Measurements from ENCODE around the gene GGPS1. TPM values are rescaled to one million over a fixed set of nuclear protein-coding genes. Genes with fewer than 3 reads are reported as not detected.

Gene GGPS1
- total RNA-seq, 4 donors from 2014 or later, result 25.7 to 30.5 (median 28.7) TPM

DNA sequence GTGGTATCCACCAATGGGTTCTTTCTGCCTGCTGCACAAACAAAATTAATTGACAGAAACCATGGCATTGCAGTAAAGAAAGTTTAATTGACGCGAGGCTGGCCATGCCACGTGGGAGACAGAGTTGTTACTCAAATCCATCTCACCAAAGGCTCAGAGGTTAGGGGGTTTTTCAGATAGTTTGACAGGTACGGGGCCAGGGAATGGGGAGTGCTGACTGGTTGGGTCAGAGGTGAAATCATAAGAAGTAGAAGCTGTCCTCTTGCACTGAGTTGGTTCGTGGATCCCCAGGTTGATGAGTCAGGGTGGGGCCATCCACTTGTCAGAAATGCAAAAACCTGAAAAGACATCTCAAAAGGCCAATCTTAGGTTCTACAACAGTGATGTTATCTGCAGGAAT, 37.9 kb downstream of the GGPS1 start:
- H3K9me3 ChIP-seq, result no peaks in the 10 kb centered on the region
- 88% methylated on average over 5 of the region's 5 CpGs for WGBS
- TF ChIP-seq POLR2AphosphoS5 (IDR thresholded peaks at IDR 0.05) (no peak), EP300 (IDR thresholded peaks at IDR 0.05) (no peak), POLR2A (IDR thresholded peaks at IDR 0.05; ENCODE audit: low read depth) (no peak)
- TF ChIP-seq, protein P1, sequence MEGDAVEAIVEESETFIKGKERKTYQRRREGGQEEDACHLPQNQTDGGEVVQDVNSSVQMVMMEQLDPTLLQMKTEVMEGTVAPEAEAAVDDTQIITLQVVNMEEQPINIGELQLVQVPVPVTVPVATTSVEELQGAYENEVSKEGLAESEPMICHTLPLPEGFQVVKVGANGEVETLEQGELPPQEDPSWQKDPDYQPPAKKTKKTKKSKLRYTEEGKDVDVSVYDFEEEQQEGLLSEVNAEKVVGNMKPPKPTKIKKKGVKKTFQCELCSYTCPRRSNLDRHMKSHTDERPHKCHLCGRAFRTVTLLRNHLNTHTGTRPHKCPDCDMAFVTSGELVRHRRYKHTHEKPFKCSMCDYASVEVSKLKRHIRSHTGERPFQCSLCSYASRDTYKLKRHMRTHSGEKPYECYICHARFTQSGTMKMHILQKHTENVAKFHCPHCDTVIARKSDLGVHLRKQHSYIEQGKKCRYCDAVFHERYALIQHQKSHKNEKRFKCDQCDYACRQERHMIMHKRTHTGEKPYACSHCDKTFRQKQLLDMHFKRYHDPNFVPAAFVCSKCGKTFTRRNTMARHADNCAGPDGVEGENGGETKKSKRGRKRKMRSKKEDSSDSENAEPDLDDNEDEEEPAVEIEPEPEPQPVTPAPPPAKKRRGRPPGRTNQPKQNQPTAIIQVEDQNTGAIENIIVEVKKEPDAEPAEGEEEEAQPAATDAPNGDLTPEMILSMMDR (IDR thresholded peaks at IDR 0.05), result no peak
- intact Hi-C loops (cut with DNase I), result no loop called here
- no peak overlapping the region for H3K4me3 ChIP-seq
- peak overlapping the region in 1 of 4 donors; percentile 90 for H3K27ac ChIP-seq (replicated peaks in 1 of 4)
- H3K36me3 ChIP-seq, result peaks cover 0 to 4% (median 0%) of the 10 kb centered on the region in 4 donors
- no peak for DNase-seq (ENCODE audit: extremely low spot score)
- H3K27me3 ChIP-seq, result no peaks in the 10 kb centered on the region
- H3K4me1 ChIP-seq, result peaks cover 10 to 20% (median 18%) of the 10 kb centered on the region in 4 donors

DNA sequence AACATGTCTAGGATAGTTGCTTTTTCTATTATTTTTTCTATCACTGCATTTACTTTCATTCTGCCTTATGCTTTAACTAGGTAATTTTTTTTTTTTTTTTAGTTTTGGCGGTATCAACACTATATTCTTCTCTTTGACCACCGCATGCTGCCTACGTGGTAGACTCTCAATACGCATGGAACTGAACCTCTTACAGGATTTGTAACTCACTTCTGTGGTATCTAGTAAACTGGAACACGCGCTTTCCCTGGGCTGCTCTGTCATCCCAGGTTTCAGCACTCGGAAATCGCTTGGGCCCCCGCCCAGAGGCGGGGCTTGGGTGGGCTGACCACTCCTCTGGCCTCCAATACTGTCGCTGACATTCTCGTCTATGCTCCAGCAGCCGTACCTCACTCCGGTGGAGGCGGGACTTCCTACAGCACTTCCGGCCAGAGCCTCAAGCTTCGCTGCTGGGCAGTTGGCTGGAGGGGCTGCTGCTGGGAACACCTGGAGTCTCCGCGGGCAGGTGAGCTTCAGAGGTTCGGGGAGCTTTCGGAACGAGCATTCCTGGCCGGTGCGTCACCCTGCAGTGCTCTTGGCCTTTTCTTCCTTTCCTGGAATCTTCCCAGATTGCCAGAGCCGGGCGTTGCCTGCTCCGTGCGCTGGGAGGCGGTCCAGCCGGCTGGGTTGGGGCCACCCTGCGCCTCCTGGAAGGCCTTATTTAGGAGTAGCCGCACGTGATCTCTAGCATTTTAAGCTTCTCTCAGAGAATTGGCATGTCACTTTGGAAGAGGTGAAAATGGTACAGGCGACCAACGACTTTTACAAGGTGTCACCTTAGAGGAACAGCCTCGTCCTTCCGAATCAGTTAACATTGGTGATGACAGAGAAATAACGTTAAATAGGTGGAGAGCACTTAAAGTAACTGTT, 38.9 kb downstream of the GGPS1 start, which contains the start of gene TBCE:
TSS of gene TBCE (plus strand) at position 428 of the 909 bp plus-strand sequence. CDS start 12,623 bp downstream, outside the sequence.
- 1% methylated on average over 26 of the region's 38 CpGs for WGBS
- intact Hi-C loops (cut with DNase I), result no loop called here
- Histone ChIP-seq H3K4me1 (peaks cover 10 to 20% (median 18%) of the 10 kb centered on the region in 4 donors), H3K4me3 (peak within 1 kb of the TSS; percentile 68 to 84 (median 80)), H3K36me3 (peaks cover 0 to 11% (median 3%) of the 10 kb centered on the region in 4 donors), H3K27me3 (no peaks in the 10 kb centered on the region), H3K27ac (replicated peaks in 1 of 4) (peak within 1 kb of the TSS; percentile 81 to 90 (median 84)), H3K9me3 (no peaks in the 10 kb centered on the region)
- peak; percentile 89 to 93 for TF ChIP-seq POLR2AphosphoS5 (IDR thresholded peaks at IDR 0.05)
- TF ChIP-seq, protein P1 (IDR thresholded peaks at IDR 0.05), result peak in 2 of 3 experiments; percentile 15 to 19
- TF ChIP-seq EP300 (IDR thresholded peaks at IDR 0.05), result no peak
- peak; percentile 62 for TF ChIP-seq POLR2A (IDR thresholded peaks at IDR 0.05; ENCODE audit: low read depth)
- peak; percentile 98 for DNase-seq (ENCODE audit: extremely low spot score)

GRCh38 chr1:235368428-235368827, 40.1 kb downstream of the GGPS1 start:
- H3K4me1 ChIP-seq, result peaks cover 10 to 20% (median 18%) of the 10 kb centered on the region in 4 donors
- H3K27ac ChIP-seq (replicated peaks in 1 of 4), result no peak overlapping the region
- no peaks in the 10 kb centered on the region for H3K9me3 ChIP-seq
- H3K36me3 ChIP-seq, result peaks cover 0 to 12% (median 4%) of the 10 kb centered on the region in 4 donors
- TF ChIP-seq EP300 (IDR thresholded peaks at IDR 0.05) (no peak), POLR2AphosphoS5 (IDR thresholded peaks at IDR 0.05) (no peak), POLR2A (IDR thresholded peaks at IDR 0.05; ENCODE audit: low read depth) (no peak)
- TF ChIP-seq, protein P1 (IDR thresholded peaks at IDR 0.05), result no peak
- no peak for DNase-seq (ENCODE audit: extremely low spot score)
- H3K27me3 ChIP-seq, result no peaks in the 10 kb centered on the region
- intact Hi-C loops (cut with DNase I), result no loop called here
- peak overlapping the region; percentile 68 to 84 (median 80) for H3K4me3 ChIP-seq
- WGBS, result 89% methylated on average over 5 of the region's 5 CpGs

DNA sequence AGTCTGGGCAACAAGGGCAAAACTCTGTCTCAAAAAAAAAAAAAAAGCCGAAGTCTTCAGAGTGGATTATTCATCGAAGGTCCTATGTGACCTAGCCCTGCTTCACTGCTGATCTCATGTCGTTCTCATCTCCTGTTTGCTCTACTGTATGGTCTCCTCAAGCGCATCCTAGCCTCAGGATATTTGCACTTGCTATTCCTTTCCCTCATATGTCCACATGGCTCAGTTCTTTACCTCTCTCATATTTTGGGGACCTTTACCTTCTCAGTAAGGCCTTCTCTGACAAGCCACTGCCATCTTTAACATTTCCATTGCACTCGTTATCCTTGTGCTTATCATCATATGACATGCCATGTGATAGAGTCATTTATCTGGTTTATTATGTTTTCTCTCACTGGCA, 41.4 kb downstream of the GGPS1 start:
- no peaks in the 10 kb centered on the region for H3K27me3 ChIP-seq
- H3K4me3 ChIP-seq, result no peak overlapping the region
- peaks cover 10 to 20% (median 18%) of the 10 kb centered on the region in 4 donors for H3K4me1 ChIP-seq
- intact Hi-C loops (cut with DNase I), result no loop called here
- no peaks in the 10 kb centered on the region for H3K9me3 ChIP-seq
- DNase-seq (ENCODE audit: extremely low spot score), result no peak
- no peak overlapping the region for H3K27ac ChIP-seq (replicated peaks in 1 of 4)
- peaks cover 0 to 19% (median 4%) of the 10 kb centered on the region in 4 donors for H3K36me3 ChIP-seq
- 94% methylated on average over 5 of the region's 5 CpGs for WGBS
- TF ChIP-seq, protein P1 (IDR thresholded peaks at IDR 0.05), result no peak
- TF ChIP-seq POLR2AphosphoS5 (IDR thresholded peaks at IDR 0.05), result no peak
- no peak for TF ChIP-seq EP300 (IDR thresholded peaks at IDR 0.05)
- no peak for TF ChIP-seq POLR2A (IDR thresholded peaks at IDR 0.05; ENCODE audit: low read depth)

All from esophagus muscularis mucosa (tissue), 4 donors.